GM10266 (cell line): Measurements from ENCODE around the gene RPS6KA5.

Experiments
- DNase-seq: peaks from one replicate; pipeline ENCODE4 v3.0.0; 2012; ENCODE audit errors: extremely low spot score
- CTCF ChIP-seq: IDR thresholded peaks from 2 replicates; pipeline ENCODE4 v1.5.1; 2012; ENCODE audit warnings: mild to moderate bottlenecking, low read depth; ENCODE audit not compliant: control insufficient read depth, insufficient read depth; ENCODE audit errors: missing control alignments

Gene RPS6KA5

DNA sequence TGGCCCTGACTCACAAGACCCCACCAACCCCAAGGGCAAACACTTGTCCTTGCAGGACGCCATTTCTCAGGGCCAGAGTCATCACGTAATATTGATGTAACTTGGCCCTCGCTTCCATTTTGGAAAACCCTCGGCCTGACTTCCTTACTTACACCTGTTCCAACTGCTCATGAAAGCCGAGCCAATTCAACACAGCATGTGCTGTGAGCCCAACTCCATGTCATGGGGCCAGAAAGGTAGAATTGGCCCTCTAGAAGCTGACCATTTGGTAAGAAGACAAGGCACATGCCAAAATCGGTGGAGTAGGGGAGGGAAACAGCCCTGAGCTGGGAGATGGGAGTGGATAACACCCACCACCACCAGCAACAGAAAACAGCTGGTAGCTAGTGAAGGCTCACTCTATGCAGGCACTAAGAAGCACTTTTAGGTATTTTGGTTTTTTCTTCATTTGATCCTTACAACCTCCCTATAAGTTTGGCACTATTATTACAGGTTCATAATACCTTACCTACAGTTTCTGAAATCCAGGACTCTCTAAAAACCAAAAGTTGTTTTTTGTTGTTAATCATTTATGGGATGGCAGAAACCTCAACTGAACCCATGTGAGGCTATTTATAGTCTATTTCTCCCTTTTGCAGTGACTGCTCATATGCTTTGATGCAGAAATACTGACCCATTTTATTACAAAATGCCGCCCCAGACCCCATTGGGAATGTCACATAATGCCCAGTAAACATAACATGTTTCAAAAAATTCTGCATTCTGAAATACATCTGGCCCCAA, 250.7 kb downstream of the RPS6KA5 start:
- DNase-seq, result no peak
- no peak for TF ChIP-seq CTCF

GRCh38 chr14:90808759-90809529, 251.5 kb downstream of the RPS6KA5 start:
- TF ChIP-seq CTCF, result no peak
- no peak for DNase-seq

DNA sequence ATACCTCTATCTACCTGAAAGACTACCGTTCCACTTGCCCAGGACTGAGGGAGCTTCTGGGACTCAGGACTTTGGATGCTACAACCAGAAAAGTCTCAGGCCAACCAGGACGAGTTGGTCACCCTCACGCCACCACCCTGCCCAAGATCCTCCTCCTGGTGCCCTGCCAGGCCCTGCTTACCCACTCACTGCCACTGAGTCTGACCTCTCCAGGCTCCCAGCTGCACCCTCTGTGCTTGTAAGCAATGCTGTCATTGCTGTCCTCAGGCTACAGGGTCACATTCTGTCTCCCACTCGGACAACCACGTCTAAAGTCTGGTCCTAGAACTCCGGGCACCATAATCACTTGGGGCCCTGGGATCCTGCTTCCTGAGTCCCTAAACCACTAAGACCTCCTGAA, 253.4 kb downstream of the RPS6KA5 start:
- no peak for TF ChIP-seq CTCF
- DNase-seq, result no peak

DNA sequence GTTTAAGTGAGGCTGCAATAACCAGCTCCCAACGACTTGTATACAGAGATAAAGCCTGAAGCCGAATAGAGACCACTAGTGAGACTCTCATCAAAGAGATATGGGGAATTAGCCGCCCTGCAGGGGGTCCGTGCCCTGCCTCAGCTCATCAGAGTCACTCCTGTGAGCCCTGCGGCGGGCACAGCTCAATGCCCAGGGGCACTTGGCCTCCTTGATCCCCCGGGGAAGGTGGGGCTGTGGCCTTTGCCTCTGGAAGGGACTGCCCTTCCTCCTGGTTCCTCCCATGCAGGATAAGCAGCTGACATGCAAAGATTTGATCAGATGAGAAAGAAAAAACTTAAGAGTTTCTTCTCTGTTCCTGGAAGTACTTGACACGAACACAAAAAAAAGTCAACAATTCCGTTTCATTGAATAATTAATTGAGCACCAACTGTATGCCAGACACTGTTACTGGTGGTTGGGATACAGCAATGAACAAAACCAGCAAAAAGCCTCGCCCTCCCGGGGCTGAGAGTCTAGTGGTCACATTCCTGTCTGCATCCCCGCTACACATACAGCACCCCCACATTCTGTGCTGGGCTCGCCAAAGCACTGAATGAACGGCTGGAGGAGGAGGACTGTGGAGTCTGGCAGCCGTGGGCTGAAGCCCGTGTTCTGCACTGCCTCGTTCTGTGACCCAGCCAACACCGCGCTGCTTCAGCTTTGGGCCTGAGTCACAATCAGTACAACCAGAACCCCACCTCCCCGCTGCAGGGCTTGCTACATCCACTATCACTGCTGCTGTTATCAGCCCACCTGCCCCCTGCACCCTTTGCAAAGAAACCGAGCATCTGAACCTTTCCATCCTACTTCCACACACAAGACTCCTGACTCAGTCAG, 254.5 kb downstream of the RPS6KA5 start:
- no peak for TF ChIP-seq CTCF
- DNase-seq, result no peak

DNA sequence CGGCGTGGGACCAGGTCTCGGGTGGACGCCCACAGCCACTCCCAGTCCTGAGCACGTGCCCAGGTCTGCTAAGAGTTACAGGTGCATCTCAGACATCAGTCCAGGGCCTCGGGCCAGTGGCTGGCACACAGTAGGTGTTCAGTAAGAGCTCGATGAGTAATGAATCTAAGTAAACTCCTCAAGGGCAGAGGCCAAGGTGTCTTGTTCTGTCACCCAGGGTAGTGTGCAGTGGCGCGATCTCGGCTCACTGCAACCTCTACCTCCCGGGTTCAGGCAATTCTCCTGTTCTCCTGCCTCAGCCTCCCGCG, 255.4 kb downstream of the RPS6KA5 start:
- no peak for DNase-seq
- TF ChIP-seq CTCF, result no peak

DNA sequence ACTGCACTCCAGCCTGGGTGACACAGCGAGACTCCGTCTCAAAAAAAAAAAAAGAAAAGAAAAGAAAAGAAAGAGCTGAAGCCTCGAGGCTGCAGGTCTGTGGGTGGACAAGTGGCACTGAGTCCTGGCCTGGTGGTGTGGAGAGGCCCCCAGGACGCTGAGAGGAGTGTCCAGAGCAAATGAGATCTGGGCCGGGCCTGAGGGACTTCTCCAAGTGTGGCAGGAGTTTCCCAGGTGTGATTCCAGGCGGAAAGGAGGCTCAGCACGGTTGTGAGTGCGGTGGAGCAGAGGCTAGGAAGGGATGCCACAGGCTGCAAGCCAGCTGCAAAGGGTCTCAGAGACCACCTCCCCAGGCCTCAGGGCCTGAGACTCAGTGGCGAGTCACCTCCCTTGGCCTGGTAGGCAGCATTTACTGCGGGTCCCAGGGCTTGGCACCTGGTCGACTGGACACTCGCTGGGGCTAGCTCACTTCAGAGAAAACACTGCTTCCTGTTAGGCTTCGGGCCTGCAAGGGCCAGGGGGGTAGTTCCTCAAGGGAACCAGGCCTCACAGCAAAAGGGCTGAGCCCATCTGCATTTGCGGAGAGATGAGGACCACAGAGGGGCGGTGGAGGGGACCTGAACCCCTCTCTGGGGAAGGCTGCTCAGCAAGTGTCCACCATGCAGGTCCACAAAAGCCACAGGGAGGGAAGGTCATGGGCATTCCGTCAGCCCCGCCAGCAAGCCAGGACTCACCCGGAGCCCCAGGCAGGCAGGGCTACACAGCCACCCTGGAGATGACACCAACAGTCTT, 256.0 kb downstream of the RPS6KA5 start:
- DNase-seq, result no peak
- no peak for TF ChIP-seq CTCF
